NB4 (cell line): ENCODE results near the gene SERINC2.

Experiments used
- DNase-seq: peaks from one replicate; pipeline ENCODE4 v3.0.0; 2010; ENCODE audit warnings: low read depth
- H3K4me3 ChIP-seq: one replicate; pipeline ENCODE4 v1.5.1; 2011; ENCODE audit warnings: mild to moderate bottlenecking, low read depth, low read length, moderate library complexity
- MYC ChIP-seq: IDR thresholded peaks from 2 replicates; pipeline ENCODE4 v1.6.1; 2011; ENCODE audit warnings: low read depth, low read length
- POLR2A ChIP-seq: IDR thresholded peaks from 2 replicates; pipeline ENCODE4 v1.6.1; 2011; ENCODE audit warnings: mild to moderate bottlenecking; ENCODE audit not compliant: insufficient read length; ENCODE audit errors: extremely low read depth
- TF ChIP-seq, protein P1 (sequence below): IDR thresholded peaks from one replicate; pipeline ENCODE4 v1.5.1; 2012; ENCODE audit warnings: low read depth, low read length
- TF ChIP-seq, protein P2 (sequence below): IDR thresholded peaks from 2 replicates; pipeline ENCODE4 v1.6.1; 2011; ENCODE audit warnings: low read depth, low read length

SERINC2 gene

DNA sequence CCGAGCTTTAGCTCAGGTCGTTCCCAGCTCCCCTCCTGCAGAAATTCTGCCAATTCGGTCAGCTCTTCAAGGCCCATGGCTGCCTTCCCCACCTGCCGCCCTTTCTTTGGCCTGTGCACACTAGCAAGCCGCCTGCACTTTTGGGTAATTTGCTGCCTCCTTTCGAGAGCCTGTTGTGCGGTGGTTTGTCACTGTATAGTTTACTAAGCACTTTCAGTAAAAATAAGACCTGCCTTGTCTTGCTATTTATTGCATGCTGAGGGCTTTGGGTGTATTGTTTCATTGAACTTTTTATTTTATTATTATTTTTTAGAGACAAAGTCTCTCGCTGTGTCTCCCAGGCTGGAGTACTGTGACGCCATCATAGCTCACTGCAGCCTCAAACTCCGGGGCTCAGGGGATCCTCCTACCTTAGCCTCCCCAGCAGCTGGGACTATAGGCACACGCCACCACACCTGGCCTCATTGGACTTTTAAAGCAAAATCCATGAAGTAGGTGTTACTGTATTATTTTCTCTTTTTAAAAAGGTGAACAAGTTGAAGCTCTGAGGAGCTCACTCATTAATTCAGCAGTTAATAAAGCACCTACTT is 39.0 kb upstream of the SERINC2 start:
- DNase-seq, result no peak
- TF ChIP-seq, protein P1, sequence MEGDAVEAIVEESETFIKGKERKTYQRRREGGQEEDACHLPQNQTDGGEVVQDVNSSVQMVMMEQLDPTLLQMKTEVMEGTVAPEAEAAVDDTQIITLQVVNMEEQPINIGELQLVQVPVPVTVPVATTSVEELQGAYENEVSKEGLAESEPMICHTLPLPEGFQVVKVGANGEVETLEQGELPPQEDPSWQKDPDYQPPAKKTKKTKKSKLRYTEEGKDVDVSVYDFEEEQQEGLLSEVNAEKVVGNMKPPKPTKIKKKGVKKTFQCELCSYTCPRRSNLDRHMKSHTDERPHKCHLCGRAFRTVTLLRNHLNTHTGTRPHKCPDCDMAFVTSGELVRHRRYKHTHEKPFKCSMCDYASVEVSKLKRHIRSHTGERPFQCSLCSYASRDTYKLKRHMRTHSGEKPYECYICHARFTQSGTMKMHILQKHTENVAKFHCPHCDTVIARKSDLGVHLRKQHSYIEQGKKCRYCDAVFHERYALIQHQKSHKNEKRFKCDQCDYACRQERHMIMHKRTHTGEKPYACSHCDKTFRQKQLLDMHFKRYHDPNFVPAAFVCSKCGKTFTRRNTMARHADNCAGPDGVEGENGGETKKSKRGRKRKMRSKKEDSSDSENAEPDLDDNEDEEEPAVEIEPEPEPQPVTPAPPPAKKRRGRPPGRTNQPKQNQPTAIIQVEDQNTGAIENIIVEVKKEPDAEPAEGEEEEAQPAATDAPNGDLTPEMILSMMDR, result no peak
- no peak for TF ChIP-seq POLR2A
- TF ChIP-seq, protein P2, sequence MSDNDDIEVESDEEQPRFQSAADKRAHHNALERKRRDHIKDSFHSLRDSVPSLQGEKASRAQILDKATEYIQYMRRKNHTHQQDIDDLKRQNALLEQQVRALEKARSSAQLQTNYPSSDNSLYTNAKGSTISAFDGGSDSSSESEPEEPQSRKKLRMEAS, result no peak
- TF ChIP-seq MYC, result no peak
- no peak overlapping the region for H3K4me3 ChIP-seq

DNA sequence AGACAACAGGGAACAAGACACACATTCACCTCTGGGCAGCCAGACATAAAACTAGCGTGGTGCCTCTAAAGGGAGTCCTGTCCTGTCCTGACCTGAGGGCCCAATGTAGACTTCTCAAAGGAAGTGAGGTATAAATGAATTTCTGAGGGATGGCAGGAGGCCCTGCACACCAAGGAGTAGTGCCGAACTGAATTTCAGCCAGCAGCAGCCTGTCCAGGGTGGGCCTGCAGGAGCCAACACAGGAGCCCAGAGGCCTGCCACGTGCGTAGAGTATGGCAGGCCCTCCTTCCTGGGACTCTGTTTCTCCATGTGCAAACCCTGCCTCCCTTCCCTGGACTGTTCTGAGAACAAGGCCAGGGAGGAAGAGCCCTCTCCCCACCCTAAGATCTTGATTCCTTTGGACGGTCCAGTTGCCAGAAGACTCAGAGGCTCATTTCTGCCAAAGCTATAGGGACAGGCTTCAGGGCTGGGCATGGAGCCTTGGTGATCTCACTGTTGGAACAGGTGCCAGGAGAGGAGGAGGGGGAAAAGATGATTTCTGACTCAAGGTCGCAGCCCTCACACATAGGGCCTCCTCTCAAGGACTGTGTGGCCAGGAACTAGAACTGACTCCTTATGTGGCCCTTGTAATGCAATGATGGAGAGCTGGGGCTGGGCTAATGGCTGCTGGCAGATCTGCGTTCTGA is 38.4 kb upstream of the SERINC2 start:
- TF ChIP-seq MYC, result no peak
- TF ChIP-seq, protein P2, result no peak
- no peak for TF ChIP-seq POLR2A
- TF ChIP-seq, protein P1, result no peak
- H3K4me3 ChIP-seq, result no peak overlapping the region
- DNase-seq, result no peak

DNA sequence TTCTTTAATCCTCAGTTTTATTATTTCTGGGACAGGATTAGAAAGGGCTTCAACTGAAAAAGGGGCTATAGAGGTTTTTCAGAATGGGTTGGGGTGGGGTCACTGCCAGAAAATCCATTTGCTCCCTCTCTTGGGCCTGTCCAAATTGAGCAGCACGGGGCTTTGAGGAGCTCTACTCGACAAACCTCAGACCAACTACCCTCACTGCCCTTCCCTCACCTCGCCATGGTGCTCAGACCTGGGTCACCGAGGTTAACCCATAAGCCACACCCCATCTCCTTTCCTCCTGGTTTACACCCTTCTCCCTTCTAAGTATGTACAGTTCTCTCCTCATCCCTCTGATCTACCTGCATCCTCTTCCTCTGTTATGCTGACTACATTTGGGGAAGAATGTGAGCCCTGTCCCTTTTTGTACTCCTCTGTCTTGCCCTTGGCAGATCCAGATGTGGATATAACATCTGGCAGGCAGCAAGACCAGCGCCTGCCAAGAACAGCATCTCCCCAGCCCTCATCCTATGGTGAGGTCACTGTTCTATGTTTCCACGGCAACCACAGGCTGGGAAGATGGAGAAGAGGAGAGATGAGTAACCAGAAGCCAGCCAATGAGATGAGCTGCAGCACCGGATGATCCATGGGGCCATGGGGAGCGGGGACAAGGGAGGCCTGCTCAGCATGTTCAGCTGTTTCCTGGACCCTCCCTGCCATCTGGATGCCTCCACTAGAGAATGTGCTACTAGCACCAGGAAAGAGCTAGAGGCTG is 36.5 kb upstream of the SERINC2 start:
- no peak overlapping the region for H3K4me3 ChIP-seq
- DNase-seq, result no peak
- TF ChIP-seq, protein P1, result no peak
- TF ChIP-seq, protein P2, result no peak
- no peak for TF ChIP-seq MYC
- TF ChIP-seq POLR2A, result no peak

DNA sequence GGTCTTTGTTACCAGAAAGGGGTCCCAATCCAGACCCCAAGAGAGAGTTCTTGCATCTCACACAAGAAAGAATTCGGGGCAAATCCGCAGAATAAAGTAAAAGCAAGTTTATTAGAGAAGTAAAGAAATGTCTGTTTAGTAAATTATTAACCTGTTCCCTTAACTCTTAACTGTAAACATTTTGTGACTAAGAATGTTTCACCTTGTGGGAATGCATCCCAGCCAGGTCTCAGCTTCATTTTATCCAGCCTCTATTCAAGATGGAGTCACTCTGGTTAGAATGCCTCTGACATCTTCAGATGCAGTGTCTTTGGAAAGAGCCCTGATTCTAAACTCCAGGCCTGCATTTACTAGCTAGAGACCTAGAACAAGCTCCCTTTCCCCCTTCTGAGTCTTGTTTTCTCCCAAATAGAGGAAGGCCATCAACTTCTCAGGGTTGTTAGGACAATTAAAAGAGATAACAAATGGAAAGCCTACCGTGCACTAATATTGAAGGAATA is 35.6 kb upstream of the SERINC2 start:
- H3K4me3 ChIP-seq, result no peak overlapping the region
- DNase-seq, result no peak
- TF ChIP-seq MYC, result no peak
- TF ChIP-seq, protein P2, result no peak
- TF ChIP-seq, protein P1, result no peak
- TF ChIP-seq POLR2A, result no peak

DNA sequence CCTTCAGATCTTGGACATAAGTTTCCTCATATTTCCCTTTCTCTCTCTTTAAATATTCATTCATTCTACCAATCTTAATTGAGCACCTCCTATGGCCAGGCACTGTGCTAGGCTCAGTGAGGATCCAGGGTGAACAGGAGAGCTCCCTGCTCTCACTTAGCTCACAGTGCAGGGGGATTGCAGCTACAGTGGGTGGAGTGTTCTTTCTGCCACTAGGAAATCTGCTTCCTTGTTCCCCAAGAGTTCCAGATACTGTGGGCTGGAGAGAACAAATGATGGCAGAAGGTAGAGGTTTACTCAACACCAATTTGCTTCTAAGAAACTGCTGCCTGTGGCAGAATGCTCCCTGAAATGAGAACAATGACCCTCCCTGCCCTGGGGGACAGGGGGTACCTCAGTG is 35.0 kb upstream of the SERINC2 start:
- TF ChIP-seq POLR2A, result no peak
- TF ChIP-seq, protein P1, result no peak
- TF ChIP-seq MYC, result no peak
- TF ChIP-seq, protein P2, result no peak
- no peak for DNase-seq
- no peak overlapping the region for H3K4me3 ChIP-seq
